ENCODE data around the gene SLX9. TPM values are rescaled to one million over a fixed set of nuclear protein-coding genes. Genes with fewer than 3 reads are reported as not detected.

The SLX9 gene
- 27.4 and 31.3 TPM in 2 replicates for total RNA-seq (2014; rRNA removed; shearing (Covaris generic))

GRCh38 chr21:44939532-44940115, at the start of gene SLX9:
Gene SLX9 (plus strand): TSS chr21:44940029. CDS start chr21:44940058, 29 bp downstream.
- DNase-seq (ENCODE audit: low spot score) = peak; percentile 71

- no peak for DNase-seq (ENCODE audit: low spot score)
These were observed 49.4 kb upstream of the SLX9 start for GRCh38 chr21:44890338-44890931.

GRCh38 chr21:44890961-44891541, 48.8 kb upstream of the SLX9 start:
- no peak for DNase-seq (ENCODE audit: low spot score)

GRCh38 chr21:44891631-44892031, 48.2 kb upstream of the SLX9 start:
- DNase-seq (ENCODE audit: low spot score) = no peak

- no peak for DNase-seq (ENCODE audit: low spot score)
These were observed 47.7 kb upstream of the SLX9 start for GRCh38 chr21:44892095-44892494.

GRCh38 chr21:44892536-44893277, 47.1 kb upstream of the SLX9 start:
- DNase-seq (ENCODE audit: low spot score) = peak; percentile 46

GRCh38 chr21:44893278-44893556, 46.6 kb upstream of the SLX9 start:
- DNase-seq (ENCODE audit: low spot score) = no peak

- DNase-seq (ENCODE audit: low spot score) = no peak
These were observed 45.7 kb upstream of the SLX9 start for GRCh38 chr21:44893948-44894656.

- DNase-seq (ENCODE audit: low spot score) = no peak
These were observed 45.0 kb upstream of the SLX9 start for GRCh38 chr21:44894687-44895302.

GRCh38 chr21:44895859-44896258, 44.0 kb upstream of the SLX9 start:
- no peak for DNase-seq (ENCODE audit: low spot score)

GRCh38 chr21:44896561-44897286, 43.1 kb upstream of the SLX9 start:
- no peak for DNase-seq (ENCODE audit: low spot score)

GRCh38 chr21:44897326-44898010, 42.4 kb upstream of the SLX9 start:
- no peak for DNase-seq (ENCODE audit: low spot score)

GRCh38 chr21:44898011-44898488, 41.8 kb upstream of the SLX9 start:
- DNase-seq (ENCODE audit: low spot score) = no peak

GRCh38 chr21:44898851-44899767, 40.7 kb upstream of the SLX9 start:
- no peak for DNase-seq (ENCODE audit: low spot score)

- no peak for DNase-seq (ENCODE audit: low spot score)
These were observed 39.9 kb upstream of the SLX9 start for GRCh38 chr21:44899768-44900558.

- no peak for DNase-seq (ENCODE audit: low spot score)
These were observed 39.1 kb upstream of the SLX9 start for GRCh38 chr21:44900559-44901251.

GRCh38 chr21:44901391-44902074, 38.3 kb upstream of the SLX9 start:
- DNase-seq (ENCODE audit: low spot score) = no peak
